Measurements from ENCODE around the gene PHC2. TPM values are rescaled to one million over a fixed set of nuclear protein-coding genes. Genes with fewer than 3 reads are reported as not detected.
"Not testable (repeated sequence)": the region's sequence is repeated elsewhere in the genome, so short reads cannot be mapped to it uniquely, and the experiment has no call there.

Gene PHC2
- total and polyA plus RNA-seq, 2 experiments from 2014 or later: 77.5 to 121 TPM

GRCh38 chr1:33312413-33312749 is 118.5 kb downstream of the PHC2 start:
- H3K9me2 ChIP-seq (replicated peaks; ENCODE audit: insufficient read depth): no peaks in the 10 kb centered on the region
- 75% methylated on average over 5 of the region's 5 CpGs for WGBS (ENCODE audit: low lambda C conversion rate, missing lambda C conversion rate)

GRCh38 chr1:33311706-33312412 is 119.0 kb downstream of the PHC2 start:
- no peak for TF ChIP-seq EZH2 (IDR thresholded peaks at IDR 0.05; ENCODE audit: borderline replicate concordance)
- no peak for TF ChIP-seq CTCF (IDR thresholded peaks at IDR 0.05; ENCODE audit: poor library complexity)
- TF ChIP-seq EZH2phosphoT487 (IDR thresholded peaks at IDR 0.05; ENCODE audit: low read depth, severe bottlenecking, unreplicated experiment): no peak
- Histone ChIP-seq H3K27ac (no peak overlapping the region), H4K20me1 (ENCODE audit: insufficient read depth, poor library complexity, severe bottlenecking) (no peaks in the 10 kb centered on the region), H3K36me3 (replicated peaks; ENCODE audit: insufficient read depth, low read depth) (no peaks in the 10 kb centered on the region), H3K4me2 (no peak overlapping the region), H3K4me3 (no peak overlapping the region), H3K4me1 (ENCODE audit: insufficient read depth) (no peaks in the 10 kb centered on the region), H3K79me2 (no peaks in the 10 kb centered on the region), H2AFZ (no peak overlapping the region), H3K9me3 (ENCODE audit: low read depth) (no peaks in the 10 kb centered on the region), H3K9me2 (replicated peaks; ENCODE audit: insufficient read depth) (no peaks in the 10 kb centered on the region), H3K27me3 (no peaks in the 10 kb centered on the region)
- no peak for DNase-seq (ENCODE audit: low spot score)
- 95% methylated on average over 7 of the region's 7 CpGs for WGBS (ENCODE audit: low lambda C conversion rate, missing lambda C conversion rate)

More at GRCh38 chr1:33312413-33312749, 118.5 kb downstream of the PHC2 start:
- H3K27ac ChIP-seq: no peak overlapping the region
- no peak overlapping the region for H3K4me2 ChIP-seq
- no peak overlapping the region for H2AFZ ChIP-seq
- H3K27me3 ChIP-seq: no peaks in the 10 kb centered on the region
- no peak overlapping the region for H3K4me3 ChIP-seq
- no peaks in the 10 kb centered on the region for H3K36me3 ChIP-seq (replicated peaks; ENCODE audit: insufficient read depth, low read depth)
- DNase-seq (ENCODE audit: low spot score): no peak
- H3K4me1 ChIP-seq (ENCODE audit: insufficient read depth): no peaks in the 10 kb centered on the region
- no peaks in the 10 kb centered on the region for H4K20me1 ChIP-seq (ENCODE audit: insufficient read depth, poor library complexity, severe bottlenecking)
- H3K9me3 ChIP-seq (ENCODE audit: low read depth): no peaks in the 10 kb centered on the region
- no peaks in the 10 kb centered on the region for H3K79me2 ChIP-seq
- TF ChIP-seq EZH2phosphoT487 (IDR thresholded peaks at IDR 0.05; ENCODE audit: low read depth, severe bottlenecking, unreplicated experiment): no peak
- no peak for TF ChIP-seq CTCF (IDR thresholded peaks at IDR 0.05; ENCODE audit: poor library complexity)
- no peak for TF ChIP-seq EZH2 (IDR thresholded peaks at IDR 0.05; ENCODE audit: borderline replicate concordance)

- Histone ChIP-seq H3K9me2 (replicated peaks; ENCODE audit: insufficient read depth) (no peaks in the 10 kb centered on the region), H2AFZ (no peak overlapping the region), H3K27me3 (no peaks in the 10 kb centered on the region), H3K9me3 (ENCODE audit: low read depth) (no peaks in the 10 kb centered on the region), H3K27ac (no peak overlapping the region), H3K4me2 (no peak overlapping the region), H3K36me3 (replicated peaks; ENCODE audit: insufficient read depth, low read depth) (no peaks in the 10 kb centered on the region), H4K20me1 (ENCODE audit: insufficient read depth, poor library complexity, severe bottlenecking) (no peaks in the 10 kb centered on the region), H3K4me1 (ENCODE audit: insufficient read depth) (peaks cover 4% of the 10 kb centered on the region), H3K4me3 (no peak overlapping the region), H3K79me2 (no peaks in the 10 kb centered on the region)
- DNase-seq (ENCODE audit: low spot score): no peak
- no peak for TF ChIP-seq EZH2phosphoT487 (IDR thresholded peaks at IDR 0.05; ENCODE audit: low read depth, severe bottlenecking, unreplicated experiment)
- TF ChIP-seq CTCF (IDR thresholded peaks at IDR 0.05; ENCODE audit: poor library complexity): no peak
- no peak for TF ChIP-seq EZH2 (IDR thresholded peaks at IDR 0.05; ENCODE audit: borderline replicate concordance)
- whole genome bisulfite sequencing (ENCODE audit: low lambda C conversion rate, missing lambda C conversion rate): 81% methylated on average over 8 of the region's 8 CpGs
Observed at GRCh38 chr1:33310702-33311101, 120.2 kb downstream of the PHC2 start.

- not testable (repeated sequence) for H4K20me1 ChIP-seq (ENCODE audit: insufficient read depth, poor library complexity, severe bottlenecking); H3K36me3 ChIP-seq (replicated peaks; ENCODE audit: insufficient read depth, low read depth); DNase-seq (ENCODE audit: low spot score); H3K9me3 ChIP-seq (ENCODE audit: low read depth); H3K4me3 ChIP-seq; H3K4me1 ChIP-seq (ENCODE audit: insufficient read depth); H3K79me2 ChIP-seq; H2AFZ ChIP-seq; H3K4me2 ChIP-seq; H3K9me2 ChIP-seq (replicated peaks; ENCODE audit: insufficient read depth); H3K27ac ChIP-seq; H3K27me3 ChIP-seq
- WGBS (ENCODE audit: low lambda C conversion rate, missing lambda C conversion rate): no CpG with 5 or more reads among the region's 32 CpGs
Observed at GRCh38 chr1:33309351-33309750, 121.5 kb downstream of the PHC2 start.
